ENCODE measurements around the gene SYCP3.
A peak's percentile ranks its signal among the peaks of the same experiment; 100 is the strongest.
"Not testable (repeated sequence)": the region's sequence is repeated elsewhere in the genome, so short reads cannot be mapped to it uniquely, and the experiment has no call there.

The SYCP3 gene

GRCh38 chr12:101710288-101710687, 29.0 kb downstream of the SYCP3 start:
- no peak for DNase-seq

GRCh38 chr12:101707131-101707782, 32.0 kb downstream of the SYCP3 start:
- DNase-seq: no peak

DNA sequence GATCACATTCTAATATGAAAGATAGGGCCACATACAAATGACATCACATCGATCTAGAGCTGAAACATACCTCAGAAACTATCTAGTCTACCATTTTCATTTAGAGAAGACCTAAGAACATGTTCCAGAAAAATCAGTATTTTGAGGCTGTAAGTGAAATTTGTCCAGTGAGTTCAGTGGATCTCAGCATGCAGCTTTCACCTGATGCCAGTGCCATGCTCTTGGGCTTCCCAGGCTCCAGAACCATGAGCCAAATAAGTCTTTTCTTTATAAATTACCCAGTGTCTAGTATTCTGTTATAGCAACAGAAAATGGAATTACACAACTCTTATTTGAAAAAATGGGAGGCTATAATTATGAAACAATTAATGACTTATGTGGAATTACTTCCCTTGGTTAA, 32.9 kb downstream of the SYCP3 start:
- DNase-seq: no peak

DNA sequence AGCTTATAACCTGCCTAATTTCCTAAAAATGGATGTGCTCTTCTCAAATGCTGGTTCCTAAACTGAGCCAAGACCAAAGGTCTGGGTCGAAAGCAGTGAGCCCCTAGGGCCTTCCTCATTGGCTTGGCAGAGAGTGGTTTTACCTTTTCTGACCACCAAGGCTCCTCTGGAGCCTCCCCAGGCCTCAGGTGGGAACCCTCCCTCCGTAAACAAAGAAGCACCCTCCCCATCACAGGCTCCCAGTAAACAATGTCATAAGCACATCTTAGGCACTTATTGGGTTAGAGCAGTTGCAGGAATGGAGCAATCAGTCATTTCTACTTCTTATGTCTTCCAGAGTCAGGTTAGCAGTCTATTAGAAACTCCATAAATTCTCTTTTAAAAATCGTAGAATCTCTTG, 35.8 kb downstream of the SYCP3 start:
- DNase-seq: no peak

DNA sequence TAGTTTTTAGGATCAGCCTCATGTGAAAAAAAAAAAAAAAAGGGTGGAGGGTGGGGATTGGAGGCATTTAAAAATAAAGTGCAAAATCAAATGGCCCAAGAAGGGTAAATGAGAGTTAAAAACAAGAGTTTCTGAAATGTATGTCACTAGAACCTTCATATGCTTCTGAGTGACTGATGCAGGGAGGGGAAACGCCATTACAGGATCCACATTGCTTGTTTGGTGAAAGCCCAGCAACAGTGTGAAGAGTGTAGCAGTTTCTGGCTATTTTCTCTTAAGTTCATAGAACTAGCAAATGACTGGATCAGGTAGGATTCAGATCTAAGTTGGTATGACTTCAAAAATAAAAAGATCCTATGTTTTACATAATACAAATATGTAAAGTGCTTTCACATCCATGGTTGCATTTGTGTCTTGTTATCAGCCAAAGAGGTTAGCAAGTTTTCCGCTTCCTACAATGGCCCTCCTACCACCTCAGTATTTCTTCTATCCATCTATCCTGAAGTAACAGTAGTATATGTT, 38.9 kb downstream of the SYCP3 start:
- no peak for DNase-seq

- peak; percentile 8 for DNase-seq
Measured at GRCh38 chr12:101698800-101699347, 40.4 kb downstream of the SYCP3 start.

- peak; percentile 51 for DNase-seq
Measured at GRCh38 chr12:101697930-101698799, 41.1 kb downstream of the SYCP3 start.

GRCh38 chr12:101697197-101697929, 41.9 kb downstream of the SYCP3 start, which contains the start of gene CHPT1:
TSS of gene CHPT1 (plus strand) at chr12:101697640. CDS start at chr12:101697862, 222 bp downstream.
- DNase-seq: peak; percentile 82

- DNase-seq: peak; percentile 14
Measured at GRCh38 chr12:101696251-101697196, 42.7 kb downstream of the SYCP3 start.

DNA sequence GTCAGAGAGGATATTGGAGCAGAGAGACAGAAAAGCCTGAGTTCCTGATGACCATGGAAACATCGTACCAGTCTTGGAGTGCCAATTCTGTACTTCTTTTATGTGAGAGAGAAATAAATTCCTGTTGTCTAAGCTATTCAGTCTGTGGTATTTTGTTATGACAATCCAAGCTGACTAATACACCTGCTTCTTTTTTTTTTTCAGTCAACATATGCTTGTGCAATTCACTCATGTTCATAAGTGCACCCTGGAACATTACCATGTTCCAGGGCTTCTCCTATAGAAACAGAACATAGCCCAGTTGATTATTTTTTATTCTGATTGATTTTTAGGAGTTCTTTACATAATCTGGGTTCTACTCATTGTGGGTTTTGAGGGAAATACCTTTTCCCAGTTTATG, 43.6 kb downstream of the SYCP3 start:
- DNase-seq: no peak

GRCh38 chr12:101694986-101695385, 44.3 kb downstream of the SYCP3 start:
- DNase-seq: no peak

DNA sequence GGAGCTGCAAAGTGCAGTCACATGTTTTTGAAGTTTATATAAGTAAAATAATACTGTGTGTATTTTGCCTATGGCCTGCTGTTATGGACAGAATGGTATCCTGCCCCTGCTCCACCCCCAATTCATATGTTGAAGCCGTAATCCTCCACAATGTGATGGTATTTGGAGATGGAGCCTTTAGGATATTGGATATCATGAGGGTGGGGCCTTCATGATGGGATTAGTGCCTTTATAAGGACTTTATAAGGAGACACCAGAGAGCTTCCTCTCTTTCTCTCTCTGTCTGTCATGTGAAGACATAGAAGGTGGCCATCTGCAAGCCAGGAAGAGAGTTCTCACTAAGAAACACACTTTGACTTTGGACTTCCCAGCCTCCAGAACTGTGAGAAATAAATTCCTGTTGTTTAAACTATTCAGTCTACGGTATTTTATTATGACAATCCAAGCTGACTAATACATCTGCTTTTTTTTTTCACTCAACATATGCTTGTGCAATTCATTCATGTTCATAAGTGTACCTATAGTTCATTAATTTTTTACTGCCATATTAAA, 44.9 kb downstream of the SYCP3 start:
- no peak for DNase-seq

- DNase-seq: no peak
Measured at GRCh38 chr12:101691503-101692096, 47.7 kb downstream of the SYCP3 start.

GRCh38 chr12:101690544-101691098, 48.6 kb downstream of the SYCP3 start:
- no peak for DNase-seq

DNA sequence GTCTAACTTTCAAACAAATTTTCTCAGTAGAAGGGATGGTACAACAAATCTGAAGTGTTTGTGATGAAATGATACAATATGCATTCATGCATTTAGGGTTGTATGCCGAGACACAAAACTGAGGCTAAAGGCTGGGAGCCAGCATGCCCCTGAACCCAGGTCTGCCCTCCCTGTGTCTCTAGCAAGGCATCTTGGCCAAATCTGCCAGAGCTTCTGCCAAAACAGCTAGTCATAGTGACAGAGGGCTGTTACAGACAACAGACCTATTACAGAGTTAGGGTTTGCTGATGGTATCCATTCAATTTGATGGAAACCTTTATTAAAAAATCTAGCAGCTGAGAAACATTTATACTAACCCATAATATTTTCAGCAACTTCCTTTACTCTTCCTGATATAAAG, 53.1 kb downstream of the SYCP3 start:
- no peak for DNase-seq

- no peak for DNase-seq
Measured at GRCh38 chr12:101685092-101685491, 54.2 kb downstream of the SYCP3 start.

DNA sequence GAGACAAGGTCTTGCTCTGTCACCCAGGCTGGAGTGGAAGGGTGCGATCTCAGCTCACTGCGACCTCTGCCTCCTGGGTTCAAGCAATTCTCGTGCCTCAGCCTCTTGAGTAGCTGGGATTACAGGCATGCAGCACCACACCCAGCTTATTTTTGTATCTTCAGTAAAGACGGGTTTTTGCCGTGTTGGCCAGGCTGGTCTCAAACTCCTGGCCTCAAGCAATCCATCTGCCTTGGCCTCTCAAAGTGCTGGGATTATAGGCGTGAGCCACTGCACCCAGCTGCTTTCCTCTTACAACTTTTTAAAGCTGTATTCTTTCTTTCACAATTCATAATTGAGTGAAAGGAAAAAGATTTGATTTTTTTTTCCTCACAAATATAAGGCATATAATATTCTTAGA, 57.6 kb downstream of the SYCP3 start:
- DNase-seq: not testable (repeated sequence)

- no peak for DNase-seq
Measured at GRCh38 chr12:101680647-101681046, 58.6 kb downstream of the SYCP3 start.

GRCh38 chr12:101680240-101680639, 59.0 kb downstream of the SYCP3 start:
- DNase-seq: no peak

All from activated CD4-positive, alpha-beta T cell treated with anti-CD3 and anti-CD28 coated beads, Interleukin-2, Interleukin-6, amounts not matched to agents 100 ng/mL and 50 ng/mL, durations not matched to agents 16 hours and 8 hours (primary cell).